IMR-90 (cell line): ENCODE results near the gene RPL14. TPM values are rescaled to one million over a fixed set of nuclear protein-coding genes. Genes with fewer than 3 reads are reported as not detected.
"Not testable (repeated sequence)": the region's sequence is repeated elsewhere in the genome, so short reads cannot be mapped to it uniquely, and the experiment has no call there.

Experiments
- ATAC-seq: fragments of 200-7000 bp; cut with Tn5 transposase; 2 replicates; pipeline ENCODE4 v1.9.1; 2020; ENCODE audit warnings: low read depth, mild to moderate bottlenecking, moderate library complexity
- BruUV-seq: library from RNA; stranded (reverse); fragments of 400-500 nt; replicated peaks from 2 replicates; lab custom pipeline; 2021; lab: Mats Ljungman, UMichigan
- CTCF ChIA-PET: fragments of 300-600 bp; formaldehyde crosslinking; extraction: SDS; loops from one replicate; lab custom pipeline; 2021; ENCODE audit warnings: antibody characterized with exemption; lab: Yijun Ruan, JAX
- POLR2A ChIA-PET: fragments of 300-600 bp; sonication (Branson Sonifier 250); formaldehyde crosslinking; loops from one replicate; lab custom pipeline; 2022; ENCODE audit warnings: antibody characterized with exemption; ENCODE audit not compliant: unreplicated experiment; lab: Charles Lee
- DNase-seq: peaks from one replicate; pipeline ENCODE4 v3.0.0; 2013
- H2AFZ ChIP-seq: replicated peaks from 2 replicates; pipeline ENCODE3; 2013; ENCODE audit warnings: low read length, mild to moderate bottlenecking; ENCODE audit not compliant: poor library complexity
- H2AK5ac ChIP-seq: 2 replicates; pipeline ENCODE4 v1.6.1; 2013; ENCODE audit warnings: low read depth, low read length, inconsistent platforms
- H2AK9ac ChIP-seq: replicated peaks from 2 replicates; pipeline ENCODE3; 2013; ENCODE audit warnings: mild to moderate bottlenecking, low read depth, low read length, moderate library complexity; ENCODE audit not compliant: poor library complexity
- H2BK120ac ChIP-seq: 2 replicates; pipeline ENCODE4 v1.6.1; 2013; ENCODE audit warnings: low read depth, low read length, inconsistent platforms
- H2BK15ac ChIP-seq: 3 replicates; pipeline ENCODE4 v1.6.1; 2013; ENCODE audit warnings: low read depth, low read length, inconsistent platforms
- H2BK20ac ChIP-seq: 2 replicates; pipeline ENCODE4 v1.6.1; 2013; ENCODE audit warnings: low read depth, mild to moderate bottlenecking, inconsistent platforms, low read length, moderate library complexity
- H2BK5ac ChIP-seq: 2 replicates; pipeline ENCODE4 v1.6.1; 2013; ENCODE audit warnings: mild to moderate bottlenecking, low read depth, low read length, inconsistent platforms; ENCODE audit not compliant: poor library complexity, severe bottlenecking
- H3K14ac ChIP-seq: replicated peaks from 2 replicates; pipeline ENCODE4 v1.6.1; 2013; ENCODE audit warnings: low read depth, low read length, inconsistent platforms
- H3K18ac ChIP-seq: 2 replicates; pipeline ENCODE4 v1.6.1; 2013; ENCODE audit warnings: low read depth, low read length, control low read depth
- H3K23ac ChIP-seq: 2 replicates; pipeline ENCODE4 v1.6.1; 2013; ENCODE audit warnings: low read depth, low read length, inconsistent platforms
- H3K27ac ChIP-seq: 2 replicates; pipeline ENCODE4 v1.5.1; 2013; ENCODE audit warnings: mild to moderate bottlenecking, control low read depth, low read length; ENCODE audit not compliant: insufficient read depth
- H3K27me3 ChIP-seq: 2 replicates; pipeline ENCODE4 v1.6.1; 2013; ENCODE audit warnings: low read length; ENCODE audit not compliant: control insufficient read depth, insufficient read depth
- H3K36me3 ChIP-seq: 2 replicates; pipeline ENCODE4 v1.6.1; 2013; ENCODE audit warnings: low read length, mixed read lengths; ENCODE audit not compliant: control insufficient read depth, insufficient read depth
- H3K4ac ChIP-seq: 2 replicates; pipeline ENCODE4 v1.6.1; 2013; ENCODE audit warnings: low read depth, low read length, inconsistent platforms
- H3K4me1 ChIP-seq: 2 replicates; pipeline ENCODE4 v1.6.1; 2013; ENCODE audit warnings: low read length, mixed read lengths; ENCODE audit not compliant: control insufficient read depth, insufficient read depth
- H3K4me2 ChIP-seq: 2 replicates; pipeline ENCODE4 v1.6.1; 2013; ENCODE audit warnings: low read depth, mild to moderate bottlenecking, control low read depth, low read length, moderate library complexity
- H3K4me3 ChIP-seq: 2 replicates; pipeline ENCODE4 v1.5.1; 2013; ENCODE audit warnings: low read depth, mild to moderate bottlenecking, control low read depth, low read length, moderate library complexity; ENCODE audit not compliant: insufficient read depth
- H3K56ac ChIP-seq: 2 replicates; pipeline ENCODE4 v1.6.1; 2013; ENCODE audit warnings: low read length, inconsistent platforms; ENCODE audit not compliant: insufficient read depth; ENCODE audit errors: extremely low read depth
- H3K79me1 ChIP-seq, 2 experiments: 2 replicates each; pipeline ENCODE4 v1.6.1; 2013; ENCODE audit warnings: low read length in 2 of 2, inconsistent platforms in 1 of 2, low read depth in 1 of 2
- H3K9ac ChIP-seq: 2 replicates; pipeline ENCODE4 v1.6.1; 2013; ENCODE audit warnings: low read depth, low read length, control low read depth
- H3K9me1 ChIP-seq: 2 replicates; pipeline ENCODE4 v1.6.1; 2013; ENCODE audit warnings: low read length, inconsistent platforms; ENCODE audit not compliant: insufficient read depth
- H3K9me3 ChIP-seq: 2 replicates; pipeline ENCODE4 v1.6.1; 2013; ENCODE audit warnings: low read length; ENCODE audit not compliant: control insufficient read depth, insufficient read depth
- H4K20me1 ChIP-seq: 2 replicates; pipeline ENCODE4 v1.6.1; 2013; ENCODE audit warnings: low read length, inconsistent platforms; ENCODE audit not compliant: insufficient read depth
- H4K5ac ChIP-seq: 2 replicates; pipeline ENCODE4 v1.6.1; 2013; ENCODE audit warnings: mild to moderate bottlenecking, low read depth, low read length, control low read depth
- H4K8ac ChIP-seq, 2 experiments: 2 replicates each; pipeline ENCODE4 v1.6.1; 2013; ENCODE audit warnings: low read depth in 2 of 2, low read length in 2 of 2, control low read depth in 1 of 2, inconsistent platforms in 1 of 2
- H4K91ac ChIP-seq: 2 replicates; pipeline ENCODE4 v1.6.1; 2013; ENCODE audit warnings: low read depth, low read length, inconsistent platforms; ENCODE audit not compliant: insufficient read depth
- WGBS, 2 experiments: methylation state at CpG; one replicate each; pipeline versions ENCODE4 v1.1.5 to v1.1.7; 2013; ENCODE audit warnings: missing lambda C conversion rate in 2 of 2; ENCODE audit not compliant: insufficient read length in 1 of 2; ENCODE audit errors: extremely low coverage in 2 of 2; 5-methylcytosine and 5-hydroxymethylcytosine counted together
- dilution Hi-C: fragments of 300-500 bp; cut with HindIII; formaldehyde crosslinking; loops from one replicate; pipeline ENCODE4 v1.14.3; 2018; ENCODE audit warnings: low sequenced_read_pairs; ENCODE audit not compliant: unreplicated experiment
- in situ Hi-C: fragments of 300-500 bp; cut with MboI; formaldehyde crosslinking; loops from 3 replicates; pipeline ENCODE4 v1.14.3; 2019; ENCODE audit warnings: low sequenced_read_pairs, inconsistent platforms, mixed read lengths
- intact Hi-C: fragments of 100-400 bp; cut with micrococcal nuclease; formaldehyde crosslinking; loops from 2 replicates; pipeline ENCODE4 v1.10.0; 2022
- polyA plus RNA-seq, 3 experiments: library from polyadenylated mRNA; depleted of rRNA; stranded (reverse); fragments of >200 nt; gene quantifications; 2 replicates each; pipeline ENCODE4 v1.2.3, GENCODE V29; 2012; ENCODE audit warnings: low replicate concordance in 1 of 3
- total RNA-seq: library from RNA; depleted of rRNA; stranded (reverse); fragments of >200 nt; gene quantifications from 2 replicates; pipeline ENCODE4 v1.2.3, GENCODE V29; 2012

Gene RPL14
- total and polyA plus RNA-seq, 2 of the 4 experiments (the other 2 are of a cell fraction) = 142 to 492 TPM

DNA sequence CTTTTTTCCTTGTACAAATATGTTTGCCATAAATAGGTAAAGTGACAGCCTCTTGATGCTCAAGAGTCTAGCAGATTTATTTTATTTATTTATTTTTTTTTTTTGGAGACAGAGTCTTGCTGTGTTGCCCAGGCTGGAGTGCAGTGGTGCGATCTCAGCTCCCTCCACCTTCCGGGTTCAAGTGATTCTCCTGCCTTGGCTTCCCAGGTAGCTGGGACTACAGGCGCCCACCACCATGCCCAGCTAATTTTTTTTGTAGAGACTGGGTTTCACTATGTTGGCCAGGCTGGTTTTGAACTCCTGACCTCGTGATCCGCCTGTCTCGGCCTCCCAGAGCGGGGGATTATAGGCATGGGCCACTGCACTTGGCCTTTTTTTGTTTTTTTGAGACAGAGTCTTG is 5.7 kb downstream of the RPL14 start:
- H3K14ac ChIP-seq, BruUV-seq, H2AFZ ChIP-seq, H2BK120ac ChIP-seq, H4K5ac ChIP-seq, H2AK9ac ChIP-seq, H3K56ac ChIP-seq, H4K91ac ChIP-seq, H3K4ac ChIP-seq, H3K9me1 ChIP-seq, H2BK5ac ChIP-seq, POLR2A ChIA-PET, H2BK20ac ChIP-seq, H3K4me3 ChIP-seq, H2BK15ac ChIP-seq, in situ Hi-C loops, DNase-seq, H3K9me3 ChIP-seq, ATAC-seq, H3K9ac ChIP-seq, dilution Hi-C loops, H3K27me3 ChIP-seq, H4K8ac ChIP-seq, H3K27ac ChIP-seq, intact Hi-C loops, H3K23ac ChIP-seq, H2AK5ac ChIP-seq, H3K4me2 ChIP-seq, H3K4me1 ChIP-seq, H3K18ac ChIP-seq: not testable (repeated sequence)
- peaks cover 43% of the 10 kb centered on the region for H3K36me3 ChIP-seq
- CTCF ChIA-PET = interaction anchor here (0.7 kb wide), 1 partner anchor 1060 kb away, joined by 3 read pairs; no protein-coding TSS in a partner anchor
- WGBS, 2 experiments = 100% methylated on average over 1 of the region's 7 CpGs; no CpG with 5 or more reads in 1 of the 2 experiments
- peaks cover 17% of the 10 kb centered on the region for H4K20me1 ChIP-seq
- peaks cover 9 to 26% of the 10 kb centered on the region in 2 experiments for H3K79me1 ChIP-seq
